ENCODE measurements around the gene PLA2G4F.

- TF ChIP-seq POLR2A (IDR thresholded peaks at IDR 0.05): no peak
- no peak for TF ChIP-seq CTCF (IDR thresholded peaks at IDR 0.05)
- TF ChIP-seq POLR2AphosphoS5 (IDR thresholded peaks at IDR 0.05): no peak
- TF ChIP-seq EP300 (IDR thresholded peaks at IDR 0.05): no peak
These were observed 42.7 kb upstream of the PLA2G4F start for GRCh38 chr15:42199126-42199525.
